ENCODE data around the gene MAN2A2. TPM values are rescaled to one million over a fixed set of nuclear protein-coding genes. Genes with fewer than 3 reads are reported as not detected.

Gene MAN2A2
- 100 to 1,000 TPM in 1 of 2 donors, 10 to 100 TPM in 1; 99.8 to 225 TPM for total RNA-seq

DNA sequence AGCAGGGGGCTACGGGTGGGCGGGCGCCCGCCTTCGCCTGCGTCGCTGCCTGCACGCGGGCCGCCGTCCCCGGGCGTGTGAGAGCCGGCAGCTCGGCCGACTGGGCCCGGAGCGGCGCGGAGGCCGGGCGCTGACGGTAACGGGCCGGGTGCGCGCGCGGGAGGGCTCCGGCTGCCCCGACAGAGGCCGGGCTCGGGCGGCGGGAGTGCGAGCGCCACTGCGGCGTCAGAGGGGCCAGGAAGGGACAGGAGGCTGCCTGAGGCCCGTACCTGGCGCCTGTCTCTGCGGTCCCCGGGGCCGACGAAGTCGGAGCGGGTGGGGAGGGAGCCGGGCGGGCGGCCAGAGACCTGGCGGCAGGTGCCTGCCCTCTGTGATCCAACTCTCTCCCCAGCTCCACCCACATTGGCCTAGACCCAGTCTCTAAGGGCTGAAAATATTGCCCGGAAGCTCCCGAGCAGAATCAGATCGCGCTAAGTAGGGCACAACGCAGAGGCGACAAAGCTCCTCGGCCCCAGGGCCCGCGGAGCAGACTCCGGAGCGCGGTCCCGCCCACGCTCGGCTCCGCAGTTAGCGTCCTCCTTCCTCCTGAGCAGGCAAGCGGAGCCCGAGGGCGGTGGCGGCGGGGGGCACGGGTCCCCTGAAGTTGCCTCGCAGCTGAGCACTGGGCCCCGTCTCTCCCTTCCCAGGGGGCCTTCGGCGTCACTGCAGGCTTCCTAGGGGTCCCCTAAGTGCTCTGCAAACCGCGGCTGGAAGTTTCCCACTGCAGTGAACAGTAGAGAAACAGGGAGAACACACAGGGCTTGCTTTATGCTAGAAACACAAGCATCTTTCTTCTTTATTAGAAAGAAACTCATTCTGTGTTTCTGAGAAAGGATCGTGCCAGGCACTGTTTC is at the start of gene MAN2A2:
TSS of gene MAN2A2 (plus strand) at position 463 of the 893 bp plus-strand sequence. CDS start 906 bp downstream, outside the sequence.
- DNase-seq (ENCODE audit: low spot score in 2 of 2) (peak; percentile 81 to 83), ATAC-seq (peak; percentile 54 to 72)
- Mint-ChIP-seq H3K36me3 (peaks cover 10 to 33% of the 10 kb centered on the region in 2 donors), H3K27ac (peak within 1 kb of the TSS; percentile 90 to 96), H3K9me3 (no peaks in the 10 kb centered on the region)

DNA sequence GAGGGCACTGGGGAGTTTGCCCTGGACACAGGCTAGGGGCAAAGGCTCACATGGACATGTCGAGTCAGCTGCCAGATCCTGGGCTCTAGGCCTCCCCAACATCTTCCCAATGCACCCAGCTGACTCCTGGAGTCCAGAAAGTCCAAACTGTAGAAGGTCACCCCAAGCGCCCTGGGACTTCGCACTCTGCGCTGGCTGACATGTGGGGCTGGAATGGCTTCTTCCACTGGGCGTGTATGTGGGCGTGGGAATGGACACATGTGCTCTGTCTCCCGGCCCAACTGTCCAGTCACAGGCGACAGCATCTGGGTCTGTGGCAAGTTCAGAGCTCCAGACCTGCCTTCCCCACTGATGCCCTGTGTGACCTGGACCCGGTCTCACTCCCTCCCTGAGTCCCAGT is 48.0 kb upstream of the MAN2A2 start:
- no peak for ATAC-seq
- peaks cover 11 to 15% of the 10 kb centered on the region in 2 donors for H3K9me3 Mint-ChIP-seq
- peaks cover 15 to 37% of the 10 kb centered on the region in 2 donors for H3K36me3 Mint-ChIP-seq
- H3K27ac Mint-ChIP-seq = peak overlapping the region; percentile 88 to 99
- peak in 1 of 2 donors; percentile 54 for DNase-seq (ENCODE audit: low spot score in 2 of 2)

DNA sequence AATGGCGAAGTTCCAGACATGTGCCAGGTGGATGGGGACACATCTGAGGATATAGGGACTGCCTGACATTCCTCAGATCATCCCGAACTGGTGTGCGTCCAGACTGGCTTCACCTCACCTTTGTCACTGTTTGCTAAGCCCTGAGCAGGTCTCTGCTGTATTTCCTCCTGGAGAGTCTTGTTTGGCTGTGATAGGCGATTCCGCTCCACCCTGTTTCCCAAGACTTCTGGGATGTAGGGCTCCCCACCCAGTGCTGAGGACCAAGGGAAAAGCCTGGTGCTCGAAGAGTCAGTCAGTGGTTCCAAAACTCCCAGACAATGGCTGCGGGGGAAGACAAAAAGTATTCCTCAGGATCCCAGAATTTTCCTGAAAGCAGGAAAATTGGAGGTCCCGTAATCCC is 45.8 kb upstream of the MAN2A2 start:
- Mint-ChIP-seq H3K36me3 (peaks cover 7 to 26% of the 10 kb centered on the region in 2 donors), H3K9me3 (peaks cover 5 to 10% of the 10 kb centered on the region in 2 donors), H3K27ac (peak overlapping the region; percentile 95 to 99)
- no peak for DNase-seq (ENCODE audit: low spot score in 2 of 2)
- ATAC-seq = no peak

DNA sequence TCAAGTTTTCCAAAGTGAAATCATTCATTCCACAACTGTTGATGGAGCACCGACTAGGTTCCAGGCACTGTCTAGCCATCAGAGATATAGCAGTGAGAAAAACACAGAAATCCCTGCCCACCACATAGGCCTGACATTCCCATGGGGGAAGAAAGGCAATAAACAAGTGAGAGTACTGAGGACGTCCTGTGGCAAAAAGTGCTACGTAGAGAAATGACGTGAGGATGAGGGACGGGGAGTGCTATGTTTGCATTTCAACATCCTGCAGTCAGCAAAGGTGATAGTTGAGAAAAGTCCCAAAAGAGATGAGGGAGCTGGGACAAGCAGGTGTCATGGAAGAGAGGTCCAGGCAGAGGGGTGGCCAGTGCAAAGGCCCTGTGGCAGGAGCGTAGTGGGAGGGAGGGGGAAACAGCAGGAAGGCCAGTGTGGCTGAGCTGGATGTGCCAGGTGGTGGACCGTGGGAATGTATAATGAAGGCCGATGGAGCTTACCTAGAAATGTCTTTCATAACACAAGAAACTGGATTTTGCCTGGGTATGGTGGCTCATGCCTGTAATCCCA is 45.1 kb upstream of the MAN2A2 start:
- H3K9me3 Mint-ChIP-seq = peaks cover 5 to 10% of the 10 kb centered on the region in 2 donors
- ATAC-seq (no peak), DNase-seq (ENCODE audit: low spot score in 2 of 2) (no peak)
- peaks cover 7 to 24% of the 10 kb centered on the region in 2 donors for H3K36me3 Mint-ChIP-seq
- H3K27ac Mint-ChIP-seq = peak overlapping the region; percentile 5 to 99

DNA sequence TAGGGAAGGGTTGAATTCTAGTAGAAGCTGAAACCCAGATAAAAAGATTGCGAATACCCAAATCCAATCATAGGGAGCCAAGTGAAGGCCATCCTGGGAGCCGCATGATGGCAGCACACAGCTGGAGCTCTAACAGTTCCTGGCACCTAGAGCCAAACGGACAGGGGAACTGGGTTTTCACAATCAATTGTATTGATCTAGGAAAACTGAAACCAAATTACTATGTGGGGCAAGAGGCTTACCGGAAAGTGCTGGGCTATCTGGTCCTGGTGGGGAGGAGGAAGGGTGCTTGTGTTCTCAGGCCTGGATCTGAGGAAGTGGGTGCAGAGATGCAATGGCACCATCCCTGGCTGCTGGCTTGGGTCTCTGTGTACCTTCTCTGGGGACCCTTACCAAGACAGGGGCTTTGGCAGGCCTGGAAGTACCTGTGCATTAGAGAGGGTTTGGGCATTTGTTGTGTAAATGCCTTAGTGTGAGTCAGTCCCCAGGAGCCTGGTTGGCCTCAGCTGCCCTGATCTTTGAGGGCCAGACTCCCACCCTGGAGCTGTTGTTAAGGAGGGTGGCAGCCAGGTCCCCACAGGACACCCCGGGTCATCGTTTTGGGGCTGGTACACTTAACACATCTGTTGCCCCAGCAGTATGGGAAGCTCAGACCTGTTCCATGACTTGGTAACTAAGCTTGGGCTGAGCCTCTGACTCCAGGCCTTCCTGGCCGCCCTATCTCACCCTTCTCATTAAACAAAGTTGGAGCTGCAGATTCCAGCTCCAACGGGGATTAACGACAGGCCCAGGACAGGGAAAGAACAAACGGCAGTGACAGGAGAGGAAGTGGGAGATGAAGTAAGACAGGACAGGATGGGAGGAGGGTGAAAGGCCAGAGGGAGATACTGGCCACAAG is 43.6 kb upstream of the MAN2A2 start:
- ATAC-seq = no peak
- peaks cover 1 to 7% of the 10 kb centered on the region in 2 donors for H3K9me3 Mint-ChIP-seq

DNA sequence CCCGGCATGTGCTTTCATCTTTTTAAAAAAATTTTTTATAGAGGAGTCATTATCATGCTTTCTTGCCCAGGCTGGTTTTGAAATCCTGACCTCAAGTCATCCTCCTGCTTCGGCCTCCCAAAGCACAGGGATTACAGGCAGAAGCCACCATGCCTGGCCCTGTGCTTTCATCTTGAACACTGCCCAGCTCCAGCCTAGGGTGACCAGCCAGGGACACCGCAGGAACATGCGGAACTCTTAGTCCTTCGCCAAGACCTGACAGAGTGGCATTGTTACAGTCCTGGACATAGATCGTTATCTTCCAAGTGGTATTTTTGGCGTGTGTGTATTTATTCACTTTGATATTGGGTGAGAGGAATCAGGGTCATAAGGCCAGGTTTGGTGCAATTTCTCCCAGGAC is 42.7 kb upstream of the MAN2A2 start:
- H3K9me3 Mint-ChIP-seq = peaks cover 0 to 5% of the 10 kb centered on the region in 2 donors
- ATAC-seq (no peak), DNase-seq (ENCODE audit: low spot score in 2 of 2) (no peak)
- H3K36me3 Mint-ChIP-seq = peaks cover 0 to 12% of the 10 kb centered on the region in 2 donors
- H3K27ac Mint-ChIP-seq = peak overlapping the region in 1 of 2 donors; percentile 27

More for the DNA sequence above, 43.6 kb upstream of the MAN2A2 start:
- H3K36me3 Mint-ChIP-seq = peaks cover 3 to 15% of the 10 kb centered on the region in 2 donors
- H3K27ac Mint-ChIP-seq = peak overlapping the region; percentile 15 to 92
- DNase-seq (ENCODE audit: low spot score in 2 of 2) = no peak

DNA sequence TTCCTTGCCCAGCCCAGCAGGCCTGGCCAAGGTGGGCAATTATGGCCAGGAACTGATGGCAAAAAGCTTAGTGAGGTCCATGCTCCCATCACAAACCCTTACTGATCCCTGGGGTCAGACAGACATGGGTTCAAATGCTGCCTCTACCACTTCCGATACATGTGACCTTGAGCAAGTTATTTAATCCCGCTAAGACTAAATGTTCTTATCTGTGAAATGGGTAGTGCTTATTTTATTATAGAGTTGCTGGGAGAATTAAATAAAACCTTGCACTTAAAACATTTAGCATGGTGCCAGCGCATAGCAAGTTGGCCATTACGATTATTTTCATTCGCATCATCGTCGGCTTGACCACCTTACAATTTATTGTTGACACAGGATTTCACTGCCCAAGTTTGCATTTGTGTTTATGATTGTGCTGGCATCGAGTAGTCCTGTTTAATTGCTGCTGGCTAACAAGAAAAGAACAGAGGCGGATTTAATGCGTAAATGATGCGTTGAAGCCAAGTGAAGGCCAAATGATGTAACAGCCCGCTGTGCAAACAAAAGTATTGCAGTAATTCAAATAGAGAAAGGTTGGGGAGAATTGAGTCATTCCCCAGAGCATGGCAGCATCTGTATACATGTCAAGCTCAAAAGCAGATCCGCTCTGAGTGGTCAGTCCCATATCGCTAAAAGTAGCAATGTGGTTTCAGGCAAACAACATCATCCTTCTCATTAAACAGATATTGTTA is 42.0 kb upstream of the MAN2A2 start:
- Mint-ChIP-seq H3K9me3 (peaks cover 0 to 5% of the 10 kb centered on the region in 2 donors), H3K36me3 (peaks cover 0 to 17% of the 10 kb centered on the region in 2 donors), H3K27ac (peak overlapping the region in 1 of 2 donors; percentile 27)
- DNase-seq (ENCODE audit: low spot score in 2 of 2) (no peak), ATAC-seq (peak in 1 of 2 donors; percentile 20)

DNA sequence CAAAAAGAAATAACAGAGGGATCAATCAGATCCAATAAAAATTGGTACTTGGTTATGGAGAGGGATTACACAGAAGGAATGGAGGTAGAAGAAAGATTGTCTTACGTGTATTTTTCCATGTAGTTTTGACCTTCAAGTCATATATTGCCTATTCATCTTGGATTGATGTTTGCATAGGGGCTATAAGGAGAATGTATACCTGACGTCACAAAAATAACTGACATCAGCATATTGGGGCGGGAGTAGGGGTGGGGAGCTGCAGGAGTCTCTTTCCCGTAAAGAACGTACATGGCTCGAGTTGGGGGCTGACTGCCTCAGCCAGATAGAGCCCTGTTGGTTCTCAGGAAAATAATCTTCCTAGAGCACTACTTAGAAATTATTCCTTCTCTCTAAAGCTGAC is 40.6 kb upstream of the MAN2A2 start:
- Mint-ChIP-seq H3K27ac (peak overlapping the region; percentile 17 to 89), H3K9me3 (peaks cover 0 to 5% of the 10 kb centered on the region in 2 donors), H3K36me3 (peaks cover 0 to 17% of the 10 kb centered on the region in 2 donors)
- no peak for DNase-seq (ENCODE audit: low spot score in 2 of 2)
- no peak for ATAC-seq

DNA sequence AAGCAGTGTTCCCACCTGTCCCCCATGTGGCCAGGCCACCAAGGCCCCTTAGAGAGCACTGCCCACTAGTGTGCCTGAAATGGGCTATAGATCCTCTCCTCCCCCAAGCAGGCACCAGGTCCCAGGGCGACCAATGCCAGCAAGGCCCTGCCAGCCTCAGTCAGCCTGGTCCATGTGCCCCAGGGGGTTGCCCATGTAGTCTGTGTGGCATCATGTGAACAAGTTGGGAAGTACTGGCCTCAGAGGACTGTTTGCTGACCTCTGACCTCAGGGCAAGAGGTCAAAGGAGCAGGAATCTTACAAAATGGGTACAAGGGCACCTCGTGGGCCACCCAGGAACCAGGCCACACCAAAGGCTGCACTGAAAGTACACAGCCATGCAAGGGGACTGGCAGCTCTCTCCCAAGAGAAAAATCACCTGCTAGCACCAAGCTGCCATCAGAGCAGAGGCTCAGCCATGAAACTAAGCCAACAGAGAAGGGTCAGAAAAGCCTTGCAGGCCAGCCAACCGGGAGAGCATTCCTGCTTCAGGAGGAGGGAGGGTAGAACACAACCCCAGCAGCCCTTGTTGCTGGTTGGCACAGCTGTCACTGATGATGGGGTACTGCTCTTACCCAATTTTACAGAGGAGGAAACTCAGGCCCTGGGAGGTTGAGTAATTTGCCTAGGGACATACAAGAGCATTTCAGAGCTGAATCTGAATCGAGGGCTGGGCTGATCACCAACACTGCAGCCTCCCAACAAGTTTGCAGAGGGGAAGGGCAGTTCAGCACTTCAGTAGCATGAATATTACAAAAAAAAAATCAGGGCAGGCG is 39.9 kb upstream of the MAN2A2 start:
- no peak for DNase-seq (ENCODE audit: low spot score in 2 of 2)
- H3K9me3 Mint-ChIP-seq = no peaks in the 10 kb centered on the region
- peaks cover 4 to 17% of the 10 kb centered on the region in 2 donors for H3K36me3 Mint-ChIP-seq
- peak in 1 of 2 donors; percentile 22 for ATAC-seq
- H3K27ac Mint-ChIP-seq = peak overlapping the region; percentile 89 to 92

DNA sequence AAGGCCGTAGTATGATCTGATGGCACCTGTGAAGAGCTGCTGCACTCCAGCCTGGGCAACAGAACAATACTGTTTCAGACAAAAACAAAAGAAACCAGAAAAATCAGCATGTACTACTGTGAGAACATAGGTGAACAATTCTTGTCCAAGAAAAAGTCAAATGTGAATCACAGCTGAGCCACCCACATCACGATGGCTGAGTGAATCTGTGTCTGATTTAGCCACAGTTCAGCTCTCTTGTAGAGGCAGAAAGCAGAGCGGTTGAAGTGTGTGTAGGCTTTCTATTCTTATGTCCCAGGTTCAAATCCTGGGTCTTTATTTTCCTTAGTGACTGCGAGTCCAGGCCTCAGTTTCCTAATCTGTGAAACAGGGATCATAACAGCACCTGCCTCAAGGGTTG is 39.1 kb upstream of the MAN2A2 start:
- DNase-seq (ENCODE audit: low spot score in 2 of 2) (no peak), ATAC-seq (peak; percentile 78 to 82)
- H3K27ac Mint-ChIP-seq = peak overlapping the region; percentile 89 to 92
- no peaks in the 10 kb centered on the region for H3K9me3 Mint-ChIP-seq
- H3K36me3 Mint-ChIP-seq = peaks cover 12 to 24% of the 10 kb centered on the region in 2 donors

DNA sequence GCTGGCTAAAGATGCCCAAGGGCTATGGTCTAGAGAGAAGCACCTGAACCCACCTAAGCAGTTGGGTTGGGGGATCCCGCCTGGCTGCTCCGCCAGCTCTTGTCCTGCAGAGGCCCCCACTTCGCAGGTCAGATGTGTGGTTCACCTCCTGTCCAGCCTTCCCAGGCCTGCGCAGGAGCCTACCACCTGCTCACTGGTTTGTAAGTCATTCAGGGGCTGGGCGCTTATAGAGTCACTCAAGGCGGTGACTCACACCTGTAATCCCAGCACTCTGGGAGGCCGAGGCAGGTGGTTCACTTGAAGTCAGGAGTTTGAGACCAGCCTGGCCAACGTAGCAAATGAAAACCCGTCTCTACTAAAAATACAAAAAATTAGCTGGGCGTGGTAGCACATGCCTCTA is 38.6 kb upstream of the MAN2A2 start:
- no peak for DNase-seq (ENCODE audit: low spot score in 2 of 2)
- Mint-ChIP-seq H3K27ac (peak overlapping the region in 1 of 2 donors; percentile 89), H3K36me3 (peaks cover 16 to 29% of the 10 kb centered on the region in 2 donors), H3K9me3 (no peaks in the 10 kb centered on the region)
- ATAC-seq = peak; percentile 30 to 36

DNA sequence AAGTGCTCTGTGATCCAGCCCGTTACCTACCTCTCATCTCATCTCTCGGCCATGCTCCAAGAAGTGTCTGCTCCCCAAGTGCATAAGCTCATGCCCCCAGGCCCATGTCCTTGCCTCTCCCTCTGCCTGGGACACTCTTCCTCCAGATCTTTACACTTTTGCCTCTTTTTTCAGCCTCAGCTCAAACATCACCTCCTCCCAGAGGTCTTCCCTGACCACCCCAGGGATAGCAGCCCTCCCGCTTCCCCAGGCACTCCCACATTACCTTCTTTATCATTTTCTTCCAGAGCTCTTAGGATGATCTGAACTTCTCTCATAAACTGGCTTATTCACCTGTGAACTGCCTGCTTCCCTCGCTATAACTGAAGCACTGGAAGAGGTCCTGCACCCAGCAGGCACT is 37.4 kb upstream of the MAN2A2 start:
- ATAC-seq = no peak
- Mint-ChIP-seq H3K9me3 (no peaks in the 10 kb centered on the region), H3K27ac (peak overlapping the region in 1 of 2 donors; percentile 47), H3K36me3 (peaks cover 28 to 36% of the 10 kb centered on the region in 2 donors)
- DNase-seq (ENCODE audit: low spot score in 2 of 2) = no peak

DNA sequence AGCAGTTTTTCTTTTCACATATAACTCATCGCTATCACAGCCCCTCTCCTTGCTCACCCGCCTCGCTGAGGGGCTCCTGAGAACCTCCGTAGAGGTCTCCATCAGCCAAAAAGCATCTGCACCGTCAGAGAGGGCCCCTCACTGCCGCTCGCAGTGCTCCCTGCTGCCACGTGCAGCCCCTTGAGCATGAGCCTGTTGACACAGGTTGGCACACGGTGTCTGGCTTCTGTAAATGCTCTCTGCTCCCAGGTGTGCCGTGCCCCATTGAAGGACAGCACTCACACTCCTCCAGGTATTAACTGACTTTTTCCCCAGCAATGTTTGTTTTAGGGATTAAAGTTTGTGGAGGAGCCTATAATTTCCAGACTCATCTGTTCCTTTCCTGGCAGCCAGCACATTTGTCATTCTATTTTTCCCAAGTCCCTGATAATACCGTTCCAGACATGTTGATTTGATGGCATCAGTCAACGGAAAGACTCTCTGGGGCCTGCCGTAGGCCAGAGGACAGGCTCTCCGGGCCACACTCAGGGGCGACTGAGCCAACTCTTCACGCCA is 36.9 kb upstream of the MAN2A2 start:
- H3K27ac Mint-ChIP-seq = no peak overlapping the region
- ATAC-seq = no peak
- DNase-seq (ENCODE audit: low spot score in 2 of 2) = no peak
- H3K9me3 Mint-ChIP-seq = no peaks in the 10 kb centered on the region
- H3K36me3 Mint-ChIP-seq = peaks cover 31 to 40% of the 10 kb centered on the region in 2 donors

DNA sequence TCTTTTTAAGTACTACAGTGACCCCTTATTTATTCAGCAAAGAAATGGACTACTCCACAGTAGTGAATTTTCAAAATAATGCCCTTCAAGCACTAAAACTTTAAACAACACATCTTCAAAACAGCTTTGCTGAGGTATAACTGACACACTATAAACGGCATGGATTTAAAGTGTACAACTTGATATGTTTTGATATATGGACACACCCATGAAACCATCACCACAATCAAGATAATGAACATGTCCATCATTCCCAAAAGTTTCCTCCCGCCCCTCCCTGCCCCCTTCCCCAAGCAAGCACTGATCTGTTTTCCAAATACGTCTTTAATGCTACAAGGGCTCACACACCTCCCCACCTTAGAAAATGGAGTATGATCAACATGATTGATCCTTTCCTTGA is 36.3 kb upstream of the MAN2A2 start:
- no peak overlapping the region for H3K27ac Mint-ChIP-seq
- DNase-seq (ENCODE audit: low spot score in 2 of 2) (no peak), ATAC-seq (no peak)
- H3K36me3 Mint-ChIP-seq = peaks cover 31 to 40% of the 10 kb centered on the region in 2 donors
- H3K9me3 Mint-ChIP-seq = no peaks in the 10 kb centered on the region

DNA sequence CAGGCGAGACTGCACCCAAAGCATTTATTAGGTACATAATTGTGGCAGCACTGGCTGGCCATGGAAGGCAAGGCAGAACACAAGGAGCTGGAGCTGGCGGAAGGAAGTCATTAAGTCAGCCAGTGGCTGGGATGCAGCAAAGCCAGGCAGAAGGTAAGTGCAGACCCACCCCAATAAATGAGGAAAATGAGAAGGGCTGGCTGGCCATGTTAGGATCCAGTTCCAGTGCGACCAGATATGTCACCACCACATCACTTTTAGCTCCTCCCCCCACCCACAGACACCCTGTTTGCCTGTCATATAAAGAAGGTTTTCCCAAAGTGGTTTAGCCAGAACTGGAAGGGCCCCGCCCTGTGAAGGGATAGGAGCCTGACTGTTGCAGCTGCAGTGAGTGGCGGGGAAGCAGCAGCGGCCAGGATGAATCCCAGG is 34.8 kb upstream of the MAN2A2 start, which contains the start of gene FURIN:
TSS of gene FURIN (plus strand) at position 328 of the 429 bp plus-strand sequence. CDS start 7,153 bp downstream, outside the sequence.
- peak within 1 kb of the TSS; percentile 99 to 100 for H3K27ac Mint-ChIP-seq
- no peak for DNase-seq (ENCODE audit: low spot score in 2 of 2)

More for the DNA sequence above, 34.8 kb upstream of the MAN2A2 start, which contains the start of gene FURIN:
- ATAC-seq = no peak
- no peaks in the 10 kb centered on the region for H3K9me3 Mint-ChIP-seq
- H3K36me3 Mint-ChIP-seq = peaks cover 43 to 53% of the 10 kb centered on the region in 2 donors

Data from activated naive CD4-positive, alpha-beta T cell treated with anti-CD3 and anti-CD28 coated beads, Interleukin-2, amount 50 U/mL, for 72 hours (primary cell).